NCI-H146 (cell line): ENCODE measurements around the gene PERP.
"Not testable (repeated sequence)": the region's sequence is repeated elsewhere in the genome, so short reads cannot be mapped to it uniquely, and the experiment has no call there.

Experiments used
- DNase-seq: peaks from one replicate; lab custom pipeline; 2025; lab: John Stamatoyannopoulos, UW

The PERP gene

GRCh38 chr6:138107078-138107751 lies at the start of gene PERP:
TSS of gene PERP (minus strand) at chr6:138107419. CDS start at chr6:138107340, 79 bp downstream.
- DNase-seq = peak; percentile 90

- DNase-seq = no peak
Measured at GRCh38 chr6:138155443-138155842, 48.2 kb upstream of the PERP start.

- no peak for DNase-seq
Measured at GRCh38 chr6:138146544-138146943, 39.3 kb upstream of the PERP start.

GRCh38 chr6:138145402-138145801 lies 38.2 kb upstream of the PERP start:
- DNase-seq = no peak

- DNase-seq = no peak
Measured at GRCh38 chr6:138142806-138143205, 35.6 kb upstream of the PERP start.

GRCh38 chr6:138129190-138129589 lies 22.0 kb upstream of the PERP start:
- DNase-seq = peak; percentile 15

GRCh38 chr6:138128096-138128495 lies 20.9 kb upstream of the PERP start:
- no peak for DNase-seq

GRCh38 chr6:138124096-138124495 lies 16.9 kb upstream of the PERP start:
- DNase-seq = no peak

GRCh38 chr6:138119976-138120375 lies 12.8 kb upstream of the PERP start:
- no peak for DNase-seq

GRCh38 chr6:138119229-138119628 lies 12.0 kb upstream of the PERP start:
- DNase-seq = not testable (repeated sequence)

GRCh38 chr6:138117376-138117914 lies 10.2 kb upstream of the PERP start:
- DNase-seq = no peak

- DNase-seq = no peak
Measured at GRCh38 chr6:138116661-138116999, 9.4 kb upstream of the PERP start.

- peak; percentile 88 for DNase-seq
Measured at GRCh38 chr6:138115877-138116660, 8.8 kb upstream of the PERP start.

GRCh38 chr6:138115201-138115600 lies 8.0 kb upstream of the PERP start:
- DNase-seq = peak; percentile 78

GRCh38 chr6:138113588-138114210 lies 6.5 kb upstream of the PERP start:
- no peak for DNase-seq

GRCh38 chr6:138110229-138110628 lies 3.0 kb upstream of the PERP start:
- no peak for DNase-seq

GRCh38 chr6:138109042-138109997 lies 2.1 kb upstream of the PERP start:
- peak; percentile 77 for DNase-seq

- peak; percentile 96 for DNase-seq
Measured at GRCh38 chr6:138107752-138108592, 753 bp upstream of the PERP start.

- DNase-seq = no peak
Measured at GRCh38 chr6:138106665-138107077, 548 bp downstream of the PERP start.

GRCh38 chr6:138105880-138106664 lies 1.1 kb downstream of the PERP start:
- peak; percentile 85 for DNase-seq
